ENCODE measurements around the gene FILIP1. TPM values are rescaled to one million over a fixed set of nuclear protein-coding genes. Genes with fewer than 3 reads are reported as not detected.

The FILIP1 gene
- total and polyA plus RNA-seq, 2 of the 8 experiments (the other 6 are each of a cell fraction or from before 2014, with no cell fraction given): 2.4 to 5.7 TPM

GRCh38 chr6:75287424-75287823 lies 206.2 kb downstream of the FILIP1 start:
- Histone ChIP-seq H2AK5ac (ENCODE audit: low read depth, low read length) (no peak overlapping the region), H3K4ac (replicated peaks; ENCODE audit: insufficient read length, low read depth, low read length) (no peak overlapping the region), H3K27me3 (replicated peaks in 1 of 4; ENCODE audit: control insufficient read depth in 3 of 4, extremely low read depth in 1 of 4, insufficient read depth in 3 of 4, low read length in 3 of 4) (no peaks in the 10 kb centered on the region), H3K36me3 (ENCODE audit: control insufficient read depth in 2 of 4, insufficient read depth in 4 of 4, low read length in 3 of 4) (no peaks in the 10 kb centered on the region), H3K4me2 (ENCODE audit: insufficient read depth in 1 of 2, low read depth in 2 of 2, low read length in 2 of 2) (no peak overlapping the region), H4K5ac (ENCODE audit: insufficient read length, low read depth, low read length) (no peak overlapping the region), H3K79me2 (ENCODE audit: control insufficient read depth in 1 of 2, insufficient read depth in 2 of 2, low read length in 2 of 2) (peaks cover 12 to 19% of the 10 kb centered on the region in 2 experiments), H4K91ac (replicated peaks; ENCODE audit: insufficient read length, low read length) (no peak overlapping the region), H3K9ac (replicated peaks in 1 of 4; ENCODE audit: extremely low read depth in 1 of 4, low read depth in 3 of 4, low read length in 3 of 4) (no peak overlapping the region), H2BK20ac (ENCODE audit: low read length) (no peak overlapping the region), H3K23ac (ENCODE audit: insufficient read length) (no peak overlapping the region), H3K4me1 (replicated peaks in 1 of 4; ENCODE audit: control insufficient read depth in 3 of 4, insufficient read depth in 4 of 4, low read length in 3 of 4) (peaks cover 3 to 9% (median 7%) of the 10 kb centered on the region in 4 experiments), H3K14ac (ENCODE audit: insufficient read length) (no peak overlapping the region), H2BK5ac (ENCODE audit: low read depth, low read length) (no peak overlapping the region), H3K23me2 (ENCODE audit: low read depth, low read length) (no peaks in the 10 kb centered on the region), H2BK15ac (ENCODE audit: low read length) (no peak overlapping the region), H3K9me3 (ENCODE audit: insufficient read depth in 2 of 2, low read depth in 1 of 2, low read length in 1 of 2) (no peaks in the 10 kb centered on the region), H2BK12ac (ENCODE audit: low read depth, low read length) (no peak overlapping the region), H3K56ac (replicated peaks; ENCODE audit: insufficient read length, low read depth, low read length) (no peak overlapping the region), H3K27ac (ENCODE audit: low read depth, low read length) (no peak overlapping the region), H4K8ac (ENCODE audit: extremely low read depth, insufficient read depth, low read length) (no peak overlapping the region), H4K20me1 (replicated peaks in 1 of 2; ENCODE audit: control insufficient read depth in 1 of 2, insufficient read depth in 2 of 2, low read length in 2 of 2) (peaks cover 2 to 4% of the 10 kb centered on the region in 2 experiments), H3K4me3 (ENCODE audit: extremely low read depth in 1 of 4, insufficient read depth in 2 of 4, low read depth in 3 of 4, low read length in 4 of 4) (no peak overlapping the region), H2AFZ (ENCODE audit: low read length) (no peak overlapping the region), H3K79me1 (ENCODE audit: low read depth, low read length) (0 out of 2 replicates have a peak, but pooled peaks cover 3% of the 10 kb centered on the region), H2BK120ac (replicated peaks; ENCODE audit: low read depth, low read length) (no peak overlapping the region), H3K18ac (ENCODE audit: extremely low read depth, low read length) (no peak overlapping the region)
- POLR2A ChIA-PET (ENCODE audit: partially characterized antibody): no interaction called here
- FAIRE-seq (no peak), DNase-seq (ENCODE audit: low read depth in 1 of 2, low spot score in 2 of 2) (no peak)
- CTCF ChIA-PET (ENCODE audit: partially characterized antibody): interaction anchor here (1.5 kb wide), 1 partner anchor 52 kb away, joined by 3 read pairs; no protein-coding TSS in a partner anchor
- WGBS, 2 experiments (ENCODE audit: extremely low coverage in 1 of 2, insufficient coverage in 1 of 2, insufficient read length in 1 of 2, insufficient replicate concordance in 2 of 2, low coverage in 1 of 2, low lambda C conversion rate in 2 of 2, missing lambda C conversion rate in 1 of 2): 82% methylated on average over 1 of the region's 1 CpG; no CpG with 5 or more reads in 1 of the 2 experiments
- no peak for TF ChIP-seq SUZ12 (IDR thresholded peaks at IDR 0.05; ENCODE audit: low read length)
- TF ChIP-seq YY1 (IDR thresholded peaks at IDR 0.05; ENCODE audit: low read depth, low read length): no peak
- TF ChIP-seq CTCF (IDR thresholded peaks at IDR 0.05; ENCODE audit: control extremely low read depth in 1 of 3, insufficient read depth in 1 of 3, low read depth in 1 of 3, low read length in 3 of 3): no peak
- no peak for TF ChIP-seq EZH2 (IDR thresholded peaks at IDR 0.05; ENCODE audit: low read depth, low read length, severe bottlenecking)
- TF ChIP-seq HDAC6 (IDR thresholded peaks at IDR 0.05; ENCODE audit: low read depth, low read length): no peak
- TF ChIP-seq KDM1A (IDR thresholded peaks at IDR 0.05; ENCODE audit: borderline replicate concordance, low read length): no peak
- no peak for TF ChIP-seq MAFK (IDR thresholded peaks at IDR 0.05; ENCODE audit: low read depth, low read length)
- no peak for TF ChIP-seq PHF8 (conservative IDR thresholded peaks at IDR 0.05; ENCODE audit: low read depth, low read length)
- TF ChIP-seq CBX8 (IDR thresholded peaks at IDR 0.05; ENCODE audit: borderline replicate concordance, low read depth, low read length): no peak
- no peak for TF ChIP-seq POLR2AphosphoS5 (IDR thresholded peaks at IDR 0.05; ENCODE audit: low read depth, low read length)
- no peak for TF ChIP-seq TBP (IDR thresholded peaks at IDR 0.05; ENCODE audit: low read depth, low read length)

All from H1 (cell line).